Thymus (tissue), 11 donors: Measurements from ENCODE around the gene RNF112. TPM values are rescaled to one million over a fixed set of nuclear protein-coding genes. Genes with fewer than 3 reads are reported as not detected.

ENCODE experiments used
- DNase-seq, 9 donors: peaks; one replicate each; pipeline ENCODE4 v3.0.0-alpha.2; 2013; ENCODE audit warnings: low spot score in 9 of 9, low read depth in 6 of 9, missing footprints in 1 of 9
- H3K27ac ChIP-seq, 2 donors: one replicate each; pipeline ENCODE4 v1.5.1; 2013; ENCODE audit warnings: control low read depth in 1 of 2, low read depth in 1 of 2, low read length in 1 of 2, mild to moderate bottlenecking in 1 of 2, moderate library complexity in 1 of 2
- H3K27me3 ChIP-seq, 2 donors: one replicate each; pipeline ENCODE4 v1.5.1; 2013; ENCODE audit warnings: low read length in 1 of 2; ENCODE audit not compliant: control insufficient read depth in 2 of 2, insufficient read depth in 1 of 2
- H3K36me3 ChIP-seq, 2 donors: one replicate each; pipeline ENCODE4 v1.5.1; 2013; ENCODE audit warnings: low read length in 1 of 2, mild to moderate bottlenecking in 1 of 2, moderate library complexity in 1 of 2; ENCODE audit not compliant: control insufficient read depth in 2 of 2, insufficient read depth in 2 of 2
- H3K4me1 ChIP-seq, 2 donors: one replicate each; pipeline ENCODE4 v1.5.1; 2013; ENCODE audit warnings: low read length in 2 of 2; ENCODE audit not compliant: control insufficient read depth in 2 of 2, insufficient read depth in 2 of 2
- H3K4me3 ChIP-seq, 2 donors: one replicate each; pipeline ENCODE4 v1.5.1; 2013; ENCODE audit warnings: low read length in 2 of 2, control low read depth in 1 of 2, mild to moderate bottlenecking in 1 of 2
- H3K9me3 ChIP-seq, 2 donors: one replicate each; pipeline ENCODE4 v1.5.1; 2013; ENCODE audit warnings: low read length in 1 of 2, mild to moderate bottlenecking in 1 of 2; ENCODE audit not compliant: control insufficient read depth in 2 of 2, insufficient read depth in 1 of 2
- WGBS: extraction: QIAGEN DNeasy Blood & Tissue Kit; methylation state at CpG from one replicate; pipeline ENCODE4 v1.1.7; 2013; 5-methylcytosine and 5-hydroxymethylcytosine counted together
- polyA plus RNA-seq: library from polyadenylated mRNA; stranded (reverse); fragments of 200-250 nt; gene quantifications from one replicate; pipeline ENCODE4 v1.2.3, GENCODE V29; 2013
- total RNA-seq: library from RNA; stranded (reverse); fragments of 120-200 nt; gene quantifications from one replicate; pipeline ENCODE4 v1.2.4, GENCODE V29; 2013
- donor health status: healthy.

RNF112 gene
- total and polyA plus RNA-seq, 2 donors: 0.14 to 0.98 TPM

DNA sequence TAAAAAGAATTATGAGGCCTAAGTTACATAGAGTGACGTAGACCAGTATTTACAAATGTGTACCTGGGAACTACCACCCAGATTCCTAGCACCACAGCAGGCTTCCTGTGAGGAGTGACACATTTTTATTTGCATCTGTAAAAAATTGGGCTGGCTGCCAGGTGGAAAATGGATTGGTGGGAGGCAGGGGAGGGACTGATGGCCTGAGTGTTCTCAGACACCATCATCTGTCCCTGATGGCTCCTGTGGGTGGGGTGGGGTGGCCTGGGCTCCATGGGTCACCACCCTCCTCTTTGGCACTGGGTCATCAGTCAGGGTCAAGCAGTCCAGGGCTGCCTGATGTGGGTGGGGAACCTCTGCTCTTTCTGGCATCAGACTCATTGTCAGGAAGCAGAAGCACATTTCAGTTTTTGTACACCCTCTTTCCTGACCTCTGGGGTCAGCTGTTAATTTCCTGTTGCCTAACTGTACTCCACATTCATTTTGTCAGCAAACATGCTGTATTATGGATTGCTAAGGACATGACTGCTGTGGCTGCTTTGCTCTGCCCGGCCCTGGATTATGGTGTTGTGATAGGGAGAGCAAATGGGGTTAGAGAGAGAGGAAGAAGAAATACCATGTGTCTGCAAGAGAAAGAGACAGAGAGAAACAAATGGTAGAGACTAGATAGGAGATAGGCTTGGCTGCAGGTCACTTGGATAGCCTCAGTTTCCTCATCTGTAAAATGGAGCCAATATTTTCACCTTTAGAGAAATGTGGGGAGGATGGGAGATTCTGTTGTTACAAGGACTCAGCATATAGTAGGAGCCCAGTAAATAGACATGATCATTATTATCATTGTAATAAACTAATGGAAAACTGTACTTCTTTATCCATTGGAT, 12.5 kb upstream of the RNF112 start:
- H3K27ac ChIP-seq: no peak overlapping the region
- no peaks in the 10 kb centered on the region for H3K27me3 ChIP-seq
- 89% methylated on average over 2 of the region's 2 CpGs for WGBS
- DNase-seq: no peak
- peaks cover 0 to 7% of the 10 kb centered on the region in 2 donors for H3K4me1 ChIP-seq
- H3K9me3 ChIP-seq: no peaks in the 10 kb centered on the region
- no peaks in the 10 kb centered on the region for H3K36me3 ChIP-seq
- H3K4me3 ChIP-seq: no peak overlapping the region

DNA sequence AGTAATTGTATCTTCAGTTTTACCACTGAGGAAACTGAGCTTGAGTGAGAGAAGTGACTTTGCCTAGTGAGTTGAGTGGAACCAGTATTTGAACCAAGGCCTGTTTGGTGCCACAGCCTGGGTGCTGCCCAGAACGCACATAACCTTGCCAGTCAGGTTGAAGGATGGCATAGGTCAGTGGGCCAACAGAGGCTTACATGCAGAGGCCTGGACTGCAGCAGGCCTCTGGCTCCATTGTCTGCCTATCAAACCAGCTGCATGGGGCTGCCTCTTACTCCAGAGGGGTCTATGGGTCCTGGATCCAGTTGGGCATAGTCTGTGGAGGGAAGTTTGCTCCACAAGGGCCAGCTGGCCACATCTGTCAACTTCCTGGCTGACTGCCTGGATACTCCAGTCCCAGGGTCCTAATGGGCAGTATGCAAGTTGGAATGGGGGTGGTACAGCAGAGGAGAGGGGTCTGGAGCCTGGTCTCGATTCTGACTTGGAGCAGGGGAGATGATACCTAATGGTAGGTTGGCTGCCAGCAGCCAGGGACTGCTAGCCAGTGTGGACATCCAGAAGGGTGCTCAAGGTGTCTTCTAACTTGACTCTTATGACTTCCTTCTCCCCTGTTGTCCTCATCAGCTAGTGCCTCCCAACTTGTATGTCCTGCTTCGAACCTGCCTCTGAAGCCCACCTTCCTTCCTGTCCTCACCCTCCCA, 11.1 kb upstream of the RNF112 start:
- H3K27me3 ChIP-seq: no peaks in the 10 kb centered on the region
- H3K4me1 ChIP-seq: peaks cover 0 to 7% of the 10 kb centered on the region in 2 donors
- WGBS: 93% methylated on average over 3 of the region's 3 CpGs
- no peak overlapping the region for H3K27ac ChIP-seq
- no peak overlapping the region for H3K4me3 ChIP-seq
- DNase-seq: no peak
- no peaks in the 10 kb centered on the region for H3K36me3 ChIP-seq
- no peaks in the 10 kb centered on the region for H3K9me3 ChIP-seq

DNA sequence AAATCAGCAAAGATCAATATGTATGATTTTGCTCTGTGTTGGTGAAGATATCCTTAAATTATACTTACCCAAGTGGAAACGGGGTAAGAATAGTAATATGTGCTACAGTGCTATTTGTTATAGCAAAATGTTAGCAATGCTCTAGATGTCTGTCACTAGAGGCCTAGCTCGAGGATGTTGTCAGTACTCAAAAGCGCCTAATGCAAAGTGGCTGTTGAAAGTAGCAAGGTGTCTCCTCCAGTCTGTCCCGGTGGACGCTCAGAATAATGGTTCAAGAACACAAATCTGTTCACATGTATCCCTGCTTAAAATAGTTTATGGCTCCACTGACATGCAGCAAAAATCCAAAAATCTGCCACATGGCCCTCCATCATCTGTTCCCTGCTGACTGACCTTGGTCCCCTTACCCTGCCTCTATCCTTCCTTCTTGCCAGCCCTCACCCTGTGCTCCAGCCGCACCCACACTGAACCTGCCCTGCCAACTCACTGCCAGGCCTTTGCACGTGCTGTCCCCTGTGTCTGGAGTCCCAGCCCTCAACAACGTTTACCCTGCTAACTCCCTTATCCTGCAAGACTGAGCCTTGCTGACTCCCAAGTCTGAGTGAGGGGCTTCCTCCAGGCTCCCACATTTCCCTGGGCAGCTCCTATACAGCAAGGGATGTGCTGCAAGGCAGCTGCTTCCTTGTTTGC, 9.6 kb upstream of the RNF112 start:
- Histone ChIP-seq H3K27ac (no peak overlapping the region), H3K36me3 (no peaks in the 10 kb centered on the region), H3K9me3 (no peaks in the 10 kb centered on the region), H3K4me3 (no peak overlapping the region), H3K4me1 (peaks cover 0 to 7% of the 10 kb centered on the region in 2 donors), H3K27me3 (no peaks in the 10 kb centered on the region)
- no peak for DNase-seq
- WGBS: 97% methylated on average over 8 of the region's 8 CpGs

DNA sequence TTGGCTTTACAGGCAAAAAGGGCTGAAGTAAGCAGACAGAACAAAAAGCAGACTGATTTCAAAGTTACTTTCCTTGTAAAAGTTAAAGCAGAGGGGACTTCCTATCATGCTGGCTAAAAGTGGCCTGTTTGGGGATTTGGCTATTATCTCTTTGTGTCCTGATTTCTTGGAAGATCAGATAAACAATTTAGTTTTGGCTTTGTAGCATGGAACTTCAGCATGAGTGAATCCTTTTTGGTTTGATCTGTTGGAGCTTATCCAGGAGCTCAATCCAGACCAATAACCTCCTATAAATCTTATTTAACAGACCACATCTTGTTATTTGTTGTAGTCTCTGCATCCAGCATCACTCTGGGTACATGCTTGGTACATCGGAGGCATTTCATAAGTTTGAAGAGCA, 8.9 kb upstream of the RNF112 start:
- H3K4me1 ChIP-seq: peaks cover 0 to 7% of the 10 kb centered on the region in 2 donors
- no peaks in the 10 kb centered on the region for H3K9me3 ChIP-seq
- no peak overlapping the region for H3K4me3 ChIP-seq
- H3K27ac ChIP-seq: no peak overlapping the region
- WGBS: 100% methylated on average over 1 of the region's 1 CpG
- H3K36me3 ChIP-seq: no peaks in the 10 kb centered on the region
- no peaks in the 10 kb centered on the region for H3K27me3 ChIP-seq
- DNase-seq: no peak

DNA sequence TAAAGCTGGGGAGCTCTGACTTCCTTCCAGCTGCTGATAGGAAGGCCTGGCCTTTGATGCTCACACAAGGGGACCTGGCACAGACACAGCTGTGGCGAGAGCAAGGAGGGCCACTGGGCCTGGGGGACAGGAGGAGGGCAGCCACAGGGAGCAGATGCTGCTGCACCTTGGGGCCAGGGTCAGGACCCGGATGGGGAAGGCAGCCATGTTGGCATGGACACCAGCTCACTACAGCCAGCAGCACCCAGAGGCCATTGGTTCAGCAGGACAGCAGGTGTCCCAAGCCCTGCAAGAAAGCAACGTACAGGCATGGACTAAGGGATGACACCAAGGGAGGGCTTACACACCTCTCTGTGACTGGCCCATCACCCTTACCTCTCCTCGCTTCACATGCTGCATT, 8.0 kb upstream of the RNF112 start:
- peaks cover 0 to 7% of the 10 kb centered on the region in 2 donors for H3K4me1 ChIP-seq
- DNase-seq: no peak
- no peaks in the 10 kb centered on the region for H3K27me3 ChIP-seq
- no peaks in the 10 kb centered on the region for H3K9me3 ChIP-seq
- no peaks in the 10 kb centered on the region for H3K36me3 ChIP-seq
- 86% methylated on average over 4 of the region's 4 CpGs for WGBS
- no peak overlapping the region for H3K4me3 ChIP-seq
- no peak overlapping the region for H3K27ac ChIP-seq

DNA sequence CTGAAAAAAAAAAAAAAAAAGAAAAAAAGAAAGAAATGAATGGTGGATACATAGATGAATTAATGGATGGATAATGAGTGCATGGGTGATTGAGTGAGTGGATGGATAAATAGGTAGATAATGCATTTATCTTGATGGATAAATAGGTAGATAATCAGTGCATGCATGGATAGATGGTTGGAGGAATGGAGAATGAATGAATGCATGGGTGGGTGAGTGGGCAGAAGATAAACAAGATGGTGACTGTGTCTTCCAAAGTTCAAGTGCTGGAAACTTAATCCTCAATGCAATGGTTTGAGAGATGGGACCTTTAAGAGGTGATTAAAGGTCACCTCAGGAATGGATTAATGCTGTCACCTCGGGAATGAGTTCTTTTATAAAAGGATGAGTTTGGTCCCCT, 6.8 kb upstream of the RNF112 start:
- Histone ChIP-seq H3K27me3 (no peaks in the 10 kb centered on the region), H3K36me3 (no peaks in the 10 kb centered on the region), H3K9me3 (no peaks in the 10 kb centered on the region), H3K27ac (no peak overlapping the region), H3K4me3 (no peak overlapping the region), H3K4me1 (peaks cover 0 to 7% of the 10 kb centered on the region in 2 donors)
- DNase-seq: no peak
- WGBS: 95% methylated on average over 1 of the region's 1 CpG

DNA sequence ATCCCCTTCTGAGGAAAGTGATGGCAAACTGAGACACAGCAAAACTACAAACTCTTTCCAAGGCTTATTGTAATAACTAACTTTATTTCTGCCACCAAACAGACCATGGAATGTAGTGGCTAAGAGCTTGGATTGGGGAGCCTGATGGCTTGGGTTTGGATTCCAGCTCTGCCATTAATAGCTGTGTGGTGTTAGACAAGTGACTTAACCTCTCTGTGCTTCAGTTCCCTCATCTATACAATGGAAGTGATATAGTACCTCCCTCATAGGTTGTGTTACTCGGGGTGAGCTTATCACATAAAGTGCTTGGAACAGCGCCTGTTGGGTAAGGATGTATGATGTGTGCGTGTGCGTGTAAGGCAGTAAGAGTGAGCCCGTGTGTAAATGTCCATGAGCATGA, 5.9 kb upstream of the RNF112 start:
- no peak for DNase-seq
- H3K9me3 ChIP-seq: no peaks in the 10 kb centered on the region
- no peak overlapping the region for H3K27ac ChIP-seq
- H3K27me3 ChIP-seq: no peaks in the 10 kb centered on the region
- peaks cover 0 to 13% of the 10 kb centered on the region in 2 donors for H3K4me1 ChIP-seq
- H3K4me3 ChIP-seq: no peak overlapping the region
- no peaks in the 10 kb centered on the region for H3K36me3 ChIP-seq
- 95% methylated on average over 5 of the region's 5 CpGs for WGBS

DNA sequence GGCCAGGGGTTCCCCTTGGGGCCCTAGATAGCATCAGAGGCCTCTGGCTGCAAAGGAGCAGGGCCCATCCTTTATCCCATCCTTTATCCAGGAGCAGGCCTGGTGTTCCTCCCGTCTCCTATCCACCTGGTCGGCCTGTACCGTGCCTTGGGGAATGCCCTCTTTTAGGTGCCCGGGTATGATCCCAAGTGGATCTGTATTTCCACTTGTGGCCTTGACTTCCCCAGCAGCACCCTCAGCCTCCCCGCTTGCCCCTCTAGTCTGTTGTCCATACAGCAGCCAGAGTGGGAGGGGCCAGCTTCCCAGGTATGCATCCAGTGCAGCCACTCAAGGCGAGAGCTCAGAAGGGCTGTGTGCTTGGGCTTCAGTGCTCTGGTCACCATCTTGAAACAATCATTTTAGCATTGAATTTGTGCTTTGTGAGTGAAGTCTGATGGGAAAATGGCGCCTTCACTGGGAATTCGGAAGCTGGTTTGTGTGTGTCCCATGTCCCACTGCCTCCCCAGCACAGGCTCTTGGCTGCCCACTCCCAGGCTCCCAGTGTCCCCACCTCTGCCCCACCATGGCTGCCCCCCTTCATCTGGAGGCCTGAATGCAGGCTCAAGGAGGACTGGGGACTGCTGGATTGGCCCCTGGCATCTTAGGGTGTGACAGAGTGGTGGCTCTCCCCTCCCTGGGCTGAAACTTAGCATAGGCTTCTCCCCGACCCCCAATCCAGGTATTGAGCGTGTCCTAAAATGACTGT, 3.3 kb upstream of the RNF112 start:
- Histone ChIP-seq H3K36me3 (no peaks in the 10 kb centered on the region), H3K27me3 (peaks cover 0 to 15% of the 10 kb centered on the region in 2 donors), H3K9me3 (no peaks in the 10 kb centered on the region), H3K4me3 (no peak overlapping the region), H3K27ac (no peak overlapping the region), H3K4me1 (peaks cover 0 to 9% of the 10 kb centered on the region in 2 donors)
- no peak for DNase-seq
- WGBS: 99% methylated on average over 10 of the region's 10 CpGs
